RKO (cell line): ENCODE data around the gene IL11RA.

Experiments
- DNase-seq: peaks from one replicate; pipeline ENCODE4 v3.0.0-alpha.2; 2016; ENCODE audit warnings: low spot score

The IL11RA gene

DNA sequence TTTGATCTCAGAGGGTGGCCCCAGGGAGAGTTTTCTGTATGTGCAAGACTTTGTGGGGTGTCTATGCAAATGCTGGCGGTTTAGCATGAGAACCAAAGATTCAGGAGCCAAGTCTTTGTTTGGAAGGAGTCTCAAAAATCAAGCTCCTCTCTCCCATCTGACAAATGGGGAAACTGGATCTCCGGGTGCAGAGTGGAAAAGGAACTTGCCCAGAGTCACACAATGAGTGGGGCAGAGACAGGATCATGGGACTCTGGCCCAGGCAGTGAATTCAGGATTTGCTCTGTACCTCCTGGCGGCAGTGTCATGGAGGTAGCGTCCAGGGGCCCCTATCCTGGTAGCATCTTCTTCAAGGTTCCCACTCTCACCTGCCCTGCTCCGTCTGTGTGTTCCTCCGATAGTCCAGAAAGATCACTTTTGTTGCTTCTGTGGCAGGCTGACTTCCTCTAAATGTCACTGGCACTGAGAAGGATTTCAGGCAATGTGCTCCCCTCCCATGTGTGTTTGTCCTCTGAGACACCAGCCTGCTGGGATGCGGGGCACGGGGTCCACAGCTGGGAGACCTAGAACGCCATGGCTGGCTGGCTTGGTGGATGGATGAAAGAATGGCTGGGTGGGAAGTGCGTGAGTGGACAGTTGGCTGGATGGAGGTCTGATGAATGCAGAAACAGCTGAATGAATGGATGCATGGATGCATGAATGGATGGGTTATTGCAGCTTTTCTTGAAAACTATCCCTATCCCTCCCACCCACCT lies 35.5 kb downstream of the IL11RA start:
- DNase-seq: no peak

DNA sequence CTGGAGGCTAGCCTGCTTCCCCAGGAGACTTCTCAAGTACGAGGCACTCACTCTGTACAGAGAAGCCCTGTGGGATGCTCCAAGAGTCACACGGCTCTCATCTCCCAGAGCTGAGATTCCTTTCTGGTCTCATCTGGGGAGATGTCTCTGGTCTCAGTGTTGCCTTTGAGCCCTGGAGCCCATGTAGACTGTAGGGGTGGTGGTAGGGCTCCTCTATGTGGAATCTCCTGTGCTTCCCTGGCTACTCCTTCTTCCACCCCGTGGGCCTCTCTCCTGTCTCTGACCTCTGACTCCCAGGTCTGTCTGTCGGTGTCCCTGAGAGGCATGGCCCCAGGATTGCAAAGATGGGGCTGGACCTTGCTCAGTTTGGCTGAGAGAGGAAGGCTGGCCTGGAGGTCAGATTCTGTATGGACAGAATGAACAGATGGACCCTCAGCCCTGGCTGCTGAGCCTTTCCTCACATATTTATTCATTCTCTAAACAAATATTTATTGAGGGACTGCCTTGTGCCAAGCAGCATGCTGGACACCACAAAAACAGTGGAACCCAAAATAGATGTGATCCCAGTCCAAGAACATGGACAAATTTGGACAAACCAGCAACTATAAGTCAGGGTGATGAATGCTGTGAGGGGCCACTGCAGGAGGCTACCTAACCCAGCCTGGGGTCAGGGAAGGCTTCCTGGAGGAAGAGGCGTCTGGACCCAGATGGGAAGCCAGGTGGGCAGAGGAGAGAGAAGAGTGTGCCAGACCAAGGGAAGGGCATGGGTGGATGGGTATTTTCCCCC lies 36.5 kb downstream of the IL11RA start:
- DNase-seq: no peak

DNA sequence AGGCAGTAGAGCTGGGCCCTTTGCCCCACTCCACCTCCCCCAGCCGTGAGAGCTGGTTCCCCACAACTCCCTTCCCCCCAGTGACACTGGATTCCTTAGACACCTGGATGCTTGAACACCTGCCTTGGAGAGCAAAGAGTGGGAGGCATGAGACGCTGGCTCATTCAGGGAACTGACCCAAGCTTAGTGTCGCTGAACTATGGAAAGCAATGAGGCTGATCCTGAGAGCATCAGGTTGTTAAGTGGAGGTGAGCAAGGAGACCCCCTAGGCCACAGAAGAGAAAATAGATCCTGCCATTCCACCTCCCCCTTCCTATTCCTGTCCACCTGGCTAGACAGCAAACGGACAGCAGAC lies 37.1 kb downstream of the IL11RA start:
- DNase-seq: no peak

DNA sequence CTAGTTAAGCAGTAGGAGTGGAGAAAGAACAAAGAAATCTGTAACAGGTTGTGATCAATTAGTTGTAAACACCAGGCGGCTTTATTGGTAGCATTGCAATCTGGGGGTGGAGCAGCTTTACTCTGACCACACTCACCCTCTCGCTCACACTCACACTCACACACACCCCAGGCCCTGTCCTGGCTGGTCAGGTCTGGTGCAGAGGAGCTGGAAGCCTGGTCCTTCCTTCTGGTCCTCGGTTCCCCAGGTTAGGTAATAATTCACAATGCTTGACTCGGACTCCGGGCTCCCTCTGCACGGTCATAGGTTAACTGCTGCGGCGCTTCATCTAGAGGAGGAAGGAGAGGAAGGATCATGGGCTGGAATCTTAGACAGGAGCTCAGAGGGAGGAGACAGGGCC lies 37.5 kb downstream of the IL11RA start:
- no peak for DNase-seq

DNA sequence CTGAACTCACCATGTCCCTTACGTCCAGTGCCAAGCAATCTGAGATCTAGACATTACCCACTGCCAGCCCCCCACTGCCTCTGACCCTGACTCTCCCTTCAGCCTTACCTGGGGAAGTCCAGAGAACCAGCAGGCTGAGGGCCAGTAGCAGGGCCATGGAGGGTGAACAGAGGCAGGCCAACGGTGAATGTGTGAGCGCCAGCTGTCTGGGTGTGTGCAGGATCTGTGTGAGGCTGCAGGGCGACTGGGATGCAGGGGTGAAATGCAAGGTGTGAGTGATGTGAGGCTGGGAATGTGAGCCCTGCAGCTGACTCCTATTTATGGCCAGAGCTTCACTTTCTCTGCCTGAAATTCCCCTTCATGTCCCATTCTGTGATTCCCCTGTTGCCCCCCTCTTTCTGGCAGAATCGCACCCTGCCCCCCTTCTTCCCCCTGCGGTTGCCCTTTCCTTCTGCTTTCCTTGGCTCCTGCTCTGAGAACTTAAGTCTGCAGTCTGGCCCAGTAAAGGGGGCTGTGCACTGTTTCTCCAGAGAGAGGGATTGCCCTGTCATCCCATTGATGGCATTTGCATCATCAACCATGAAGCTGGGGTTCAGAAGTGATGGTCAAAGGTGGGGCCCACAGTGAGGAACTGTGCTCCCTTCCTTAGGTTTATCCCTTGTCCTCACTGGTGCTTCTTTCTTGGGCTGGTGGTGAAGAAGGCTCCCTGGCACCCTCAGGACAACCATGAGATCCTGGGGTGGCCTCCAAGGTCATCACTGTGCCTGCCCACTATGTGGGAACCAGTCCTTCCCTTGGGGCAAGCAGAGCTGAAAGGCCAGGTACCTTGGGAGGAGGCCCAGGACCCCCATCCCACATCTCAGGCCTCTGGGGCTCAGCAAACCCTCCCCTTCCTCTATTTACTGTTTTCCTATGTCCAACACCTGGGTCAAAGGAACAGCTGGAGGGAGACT lies 39.3 kb downstream of the IL11RA start, which contains the start of gene CCL19:
CCL19 (minus strand) TSS at position 294 of the 953 bp plus-strand sequence; CDS start at position 157, 137 bp downstream.
- DNase-seq: no peak

DNA sequence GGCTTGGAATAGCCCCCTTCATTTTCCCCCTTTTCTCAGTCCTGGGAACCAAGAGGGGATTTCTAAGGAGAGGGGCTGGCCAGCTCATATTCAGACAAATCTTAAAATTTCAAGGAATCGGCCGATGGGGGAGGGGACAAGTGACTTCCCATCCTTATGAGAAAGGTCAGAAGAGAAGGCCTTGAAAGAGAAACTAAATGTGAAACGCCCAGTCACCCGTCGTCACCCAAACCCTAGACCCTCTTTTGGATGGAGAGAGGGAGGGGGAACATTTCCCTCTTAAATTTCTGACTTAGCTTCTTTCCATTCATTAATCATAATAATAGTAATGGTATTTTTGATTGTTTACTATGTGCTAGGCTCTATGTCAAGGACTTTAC lies 39.9 kb downstream of the IL11RA start:
- DNase-seq: no peak

DNA sequence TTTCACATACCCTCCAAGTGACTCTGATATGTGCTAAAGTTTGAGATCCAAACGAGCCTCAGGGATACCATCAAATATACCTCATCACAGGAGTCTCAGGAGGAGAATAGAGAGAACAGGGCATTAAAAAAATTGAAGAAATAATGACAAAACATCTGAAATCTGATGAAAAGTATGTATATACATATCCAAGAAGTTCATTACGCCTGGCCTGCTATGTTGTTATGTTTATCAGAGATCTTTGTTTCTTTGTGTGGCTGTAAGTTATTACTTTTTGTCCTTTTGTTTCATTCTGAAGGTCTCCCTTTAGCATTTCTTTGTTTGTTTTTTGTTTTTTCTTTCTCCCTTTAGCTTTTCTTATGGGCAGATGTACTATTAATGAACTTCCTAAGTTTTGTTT lies 41.6 kb downstream of the IL11RA start:
- no peak for DNase-seq

DNA sequence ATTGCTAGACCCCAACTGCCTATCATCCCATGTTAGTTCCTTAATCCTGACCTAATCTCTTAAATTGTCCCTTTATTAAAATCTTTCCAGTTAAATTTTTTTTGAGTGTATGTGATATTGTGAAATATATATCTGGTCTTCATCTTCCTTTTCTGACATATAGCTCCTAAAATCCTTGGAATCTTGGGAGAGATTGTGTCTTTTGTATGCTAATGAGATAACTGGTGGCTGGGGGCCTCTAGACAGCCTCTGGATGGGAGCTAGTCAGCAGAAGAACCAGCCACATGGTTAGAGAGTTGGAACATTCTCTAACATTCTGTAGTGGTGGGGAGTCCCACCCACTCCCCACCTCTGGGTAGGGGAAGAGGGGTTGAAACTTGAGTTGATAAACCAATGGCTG lies 42.8 kb downstream of the IL11RA start:
- DNase-seq: no peak

DNA sequence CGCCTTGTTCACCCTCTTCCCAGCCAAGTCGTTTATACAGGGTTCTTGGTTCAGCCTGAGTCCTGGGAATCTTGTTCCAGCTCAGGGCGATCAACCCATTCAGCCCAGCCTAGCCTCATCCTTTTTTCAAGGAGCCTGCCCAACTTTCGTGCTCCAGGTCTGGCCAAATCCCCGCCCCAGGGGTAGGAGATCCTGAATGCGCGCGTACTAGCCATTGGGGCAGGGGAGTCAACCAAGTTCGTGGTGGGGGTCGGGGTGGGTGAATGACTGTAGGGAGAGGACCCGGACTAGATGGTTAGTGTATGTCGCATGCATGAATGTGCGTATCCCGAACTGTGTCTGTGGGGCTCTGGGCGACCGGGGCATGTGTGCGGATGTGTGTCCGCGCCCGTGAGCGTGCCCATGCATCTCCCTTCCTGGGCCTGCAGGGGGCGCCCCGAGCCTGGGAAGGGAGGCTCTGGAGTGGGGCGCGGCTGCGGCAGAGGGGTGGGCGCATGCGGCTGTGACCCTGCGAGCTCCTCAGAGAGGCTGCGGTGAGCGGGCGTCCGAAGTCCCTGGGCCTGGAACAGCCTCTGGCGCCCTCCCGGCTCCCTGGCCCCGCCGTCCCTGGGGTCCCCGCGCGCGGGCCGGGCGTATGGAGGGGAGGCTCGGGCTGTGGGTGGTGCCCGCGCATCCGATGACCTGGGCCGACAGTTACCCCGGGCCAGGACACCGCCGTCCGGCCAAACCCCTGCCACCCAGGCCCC lies 49.2 kb downstream of the IL11RA start:
- DNase-seq: no peak

DNA sequence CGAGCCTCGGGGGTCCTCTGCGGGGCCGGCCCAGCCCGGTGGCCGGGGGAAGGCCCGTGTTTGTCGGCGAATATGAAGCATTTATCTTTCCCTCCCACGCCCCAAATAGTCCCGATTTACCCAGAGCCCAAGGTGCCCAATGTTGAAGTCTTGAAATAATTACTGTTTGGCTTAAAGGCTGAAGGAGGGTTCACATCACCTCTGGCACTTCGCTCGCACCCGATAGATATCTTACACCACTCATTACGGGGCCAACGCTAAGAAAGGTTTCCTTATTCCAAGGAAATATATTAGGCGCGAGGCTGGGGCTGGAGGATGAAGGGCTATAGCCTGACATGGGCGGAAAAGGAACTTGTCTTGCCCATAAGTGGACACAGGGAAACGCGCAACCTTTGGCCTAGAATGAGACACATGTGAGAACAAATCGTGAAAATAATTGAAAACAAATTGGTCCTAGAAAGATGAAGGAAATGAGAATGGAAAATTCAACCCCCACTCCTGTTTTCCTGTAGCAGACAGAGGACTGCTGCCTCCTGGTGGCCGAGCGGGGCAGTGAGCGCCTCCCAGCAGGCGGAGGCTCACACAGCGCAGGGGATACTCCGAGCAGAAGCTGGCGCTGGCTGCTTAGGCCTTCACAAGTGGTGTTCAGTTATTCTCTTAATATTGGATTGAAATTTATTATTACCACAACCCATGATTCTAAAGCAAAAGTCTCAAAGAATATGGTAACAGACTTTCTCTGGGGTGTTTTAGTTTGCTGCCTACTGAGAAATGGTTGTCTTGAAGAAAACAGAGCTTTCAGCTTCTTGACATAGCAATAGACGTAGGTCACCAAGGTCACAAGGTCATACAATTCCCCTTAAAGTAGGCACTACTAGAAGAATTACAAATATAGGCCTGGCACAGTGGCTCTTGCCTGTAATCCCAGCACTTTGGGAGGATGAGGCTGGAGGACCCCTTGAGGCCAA lies 50.1 kb downstream of the IL11RA start:
- no peak for DNase-seq

DNA sequence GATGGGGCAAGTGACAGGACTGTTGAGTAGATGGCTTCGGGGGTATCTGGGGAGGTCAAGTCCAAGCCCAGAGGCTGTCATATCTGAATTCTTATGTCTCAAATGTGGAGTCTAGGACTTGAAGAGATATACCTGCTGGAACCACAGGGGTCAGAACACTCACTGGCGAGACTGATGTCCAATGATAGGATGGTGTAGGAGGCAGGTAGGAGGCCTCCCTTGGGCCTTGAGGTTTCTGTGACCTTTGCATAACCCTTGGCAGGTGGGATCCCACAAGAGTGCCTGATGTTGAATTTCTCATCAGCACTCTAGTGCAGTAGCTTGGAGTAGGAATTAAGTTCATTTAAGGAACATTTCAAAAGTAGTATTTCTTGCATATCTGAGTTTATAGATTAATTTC lies 55.1 kb downstream of the IL11RA start:
- no peak for DNase-seq

DNA sequence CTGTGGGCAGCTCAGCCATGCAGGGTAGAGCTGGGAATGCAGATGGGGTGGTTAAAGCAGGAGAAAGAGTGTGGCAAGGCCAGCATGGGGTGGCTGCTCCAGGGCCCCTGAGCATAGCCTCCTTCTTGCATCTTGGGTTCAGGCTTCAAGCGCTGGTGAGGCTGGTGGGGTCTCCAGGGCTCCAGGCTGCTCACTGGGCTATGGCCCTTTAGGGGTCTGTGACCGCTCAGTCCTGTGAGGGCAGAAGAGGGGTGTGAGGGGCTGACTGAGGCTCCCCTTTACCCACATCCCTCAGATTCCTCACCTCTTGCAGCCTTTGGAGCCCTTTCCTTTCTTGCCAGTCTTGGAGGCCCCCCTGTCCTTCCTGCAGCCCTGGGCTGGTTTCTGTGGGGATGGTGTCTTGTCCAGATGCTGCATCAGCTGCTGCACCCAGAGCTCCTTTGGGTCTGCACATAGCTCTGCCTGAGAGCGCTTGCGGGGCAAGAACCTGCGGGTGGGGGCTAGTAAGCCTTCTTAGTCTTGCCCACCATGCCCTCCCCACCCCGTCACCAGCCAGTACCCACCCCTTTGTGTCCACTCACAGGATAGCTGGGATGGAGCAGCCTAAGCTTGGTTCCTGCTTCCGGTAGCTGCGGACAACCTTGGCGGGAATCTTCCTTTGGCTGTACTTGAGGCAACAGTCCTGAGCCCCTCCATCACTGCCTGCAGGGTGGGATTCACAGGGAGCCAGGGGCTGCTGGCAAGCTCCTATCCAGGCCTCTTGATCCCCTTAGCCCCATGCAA lies 57.4 kb downstream of the IL11RA start:
- no peak for DNase-seq

DNA sequence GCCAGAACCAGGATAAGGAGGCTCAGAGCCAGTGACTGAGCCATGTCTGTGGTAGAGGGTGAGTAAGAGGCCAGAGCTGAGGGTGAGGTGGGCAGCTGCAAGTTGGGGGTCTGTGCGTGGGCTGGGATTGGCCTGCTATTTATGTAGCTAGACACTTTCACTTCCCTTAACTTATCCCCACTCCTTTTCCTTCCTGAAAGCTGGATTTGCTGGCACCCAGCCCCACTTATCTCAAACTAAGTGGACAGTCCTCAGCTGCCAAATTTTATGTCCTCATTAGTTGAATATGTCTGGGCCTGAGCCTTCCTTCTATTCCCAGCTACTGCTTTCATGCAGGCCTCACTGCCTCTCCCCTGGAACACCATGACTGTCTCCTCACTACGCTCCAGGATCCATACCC lies 58.0 kb downstream of the IL11RA start, which contains the start of gene CCL21:
CCL21 (minus strand) TSS at position 114 of the 400 bp plus-strand sequence; CDS start at position 44, 70 bp downstream.
- no peak for DNase-seq
